ENCODE results near the gene DLG2.

DLG2 gene

DNA sequence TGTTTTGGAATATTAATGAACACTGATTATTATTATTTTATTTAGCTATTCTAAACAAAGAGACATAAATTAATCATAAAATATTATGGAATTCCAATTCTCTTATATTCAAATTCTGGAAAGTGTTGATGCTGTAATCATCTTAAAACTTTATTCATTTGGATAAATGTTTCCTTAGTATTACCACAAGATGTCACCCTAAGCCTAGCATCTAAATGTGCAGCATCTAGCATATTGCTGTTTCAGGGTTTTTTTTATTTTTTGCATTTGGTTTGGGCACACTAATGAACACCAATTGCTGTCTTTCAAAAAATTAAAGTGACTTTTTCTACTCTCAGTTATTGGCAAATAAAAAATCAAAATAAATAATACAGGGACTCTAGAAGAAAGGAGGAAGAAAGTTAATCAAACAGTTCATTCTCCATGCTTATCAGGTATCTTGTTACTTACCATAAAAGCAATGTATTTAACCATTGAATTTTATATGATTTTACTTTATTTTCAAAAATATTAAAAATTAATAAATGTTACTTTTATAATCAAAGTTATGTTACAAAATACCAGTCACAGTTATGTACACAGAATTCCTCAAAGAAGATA lies 31.8 kb downstream of the DLG2 start:
- H3K36me3 ChIP-seq (ENCODE audit: insufficient read depth, low read length): no peaks in the 10 kb centered on the region
- no peaks in the 10 kb centered on the region for H3K4me1 ChIP-seq (ENCODE audit: control insufficient read depth, insufficient read depth, low read length)
- no peaks in the 10 kb centered on the region for H3K27me3 ChIP-seq (ENCODE audit: control insufficient read depth, insufficient read depth, low read length)
- no peak overlapping the region for H3K4me2 ChIP-seq (ENCODE audit: low read length)
- H3K4me3 ChIP-seq (ENCODE audit: low read length): no peak overlapping the region
- no peak overlapping the region for H3K9ac ChIP-seq (ENCODE audit: low read depth, low read length)
- H3K9me3 ChIP-seq (replicated peaks; ENCODE audit: low read length): no peaks in the 10 kb centered on the region

DNA sequence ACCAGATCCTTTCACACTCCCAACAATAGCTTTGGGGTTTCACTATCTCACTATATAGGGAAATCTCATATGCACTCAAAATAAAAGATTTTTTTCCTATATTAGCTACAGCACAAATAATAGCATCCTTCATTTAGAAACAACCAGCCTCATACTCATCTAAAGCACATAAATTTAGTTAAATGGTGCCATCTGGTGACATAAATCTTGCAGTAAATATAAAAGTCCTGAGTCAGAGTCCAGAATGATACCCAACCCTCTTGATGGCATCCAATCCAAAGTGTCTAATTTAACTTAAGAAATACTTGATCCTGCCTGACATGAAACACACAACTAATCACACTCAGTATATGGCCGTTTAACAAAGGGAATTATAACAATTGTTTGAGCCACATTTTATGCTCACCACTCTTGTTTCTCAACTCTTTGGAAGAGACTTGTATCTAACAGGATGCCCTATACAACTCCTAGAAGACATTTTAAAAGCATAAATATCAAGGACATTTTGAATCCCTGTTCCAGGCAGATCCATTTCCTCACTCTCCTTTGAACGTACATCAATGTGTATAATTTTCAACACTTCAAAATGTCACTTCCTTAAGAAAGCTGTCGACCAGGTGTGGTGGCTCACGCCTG lies 36.2 kb downstream of the DLG2 start:
- no peak overlapping the region for H3K4me2 ChIP-seq (ENCODE audit: low read length)
- no peaks in the 10 kb centered on the region for H3K9me3 ChIP-seq (replicated peaks; ENCODE audit: low read length)
- H3K4me1 ChIP-seq (ENCODE audit: control insufficient read depth, insufficient read depth, low read length): no peaks in the 10 kb centered on the region
- no peak overlapping the region for H3K4me3 ChIP-seq (ENCODE audit: low read length)
- no peak overlapping the region for H3K9ac ChIP-seq (ENCODE audit: low read depth, low read length)
- no peaks in the 10 kb centered on the region for H3K27me3 ChIP-seq (ENCODE audit: control insufficient read depth, insufficient read depth, low read length)
- H3K36me3 ChIP-seq (ENCODE audit: insufficient read depth, low read length): no peaks in the 10 kb centered on the region

DNA sequence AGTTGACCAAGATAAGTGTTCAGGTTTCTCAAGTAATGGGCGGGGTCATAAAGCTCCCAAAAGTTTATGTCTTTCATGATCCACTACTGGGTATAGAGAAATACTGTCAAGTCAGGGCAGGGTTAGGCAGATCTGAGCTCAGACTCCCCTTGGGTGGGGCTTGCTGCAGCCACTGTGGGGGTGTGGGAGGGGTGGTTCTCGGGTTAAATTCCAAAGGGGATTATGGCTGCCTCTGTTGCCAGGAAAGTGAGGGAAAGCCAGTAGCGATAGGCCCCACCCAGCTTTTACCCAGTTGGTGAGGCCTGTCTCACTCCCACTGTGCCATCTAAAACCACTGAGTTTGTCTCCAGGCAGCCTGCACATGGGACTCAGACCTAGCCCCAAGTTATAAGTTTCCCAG lies 37.8 kb downstream of the DLG2 start:
- H3K4me2 ChIP-seq (ENCODE audit: low read length): no peak overlapping the region
- H3K4me1 ChIP-seq (ENCODE audit: control insufficient read depth, insufficient read depth, low read length): no peaks in the 10 kb centered on the region
- no peak overlapping the region for H3K4me3 ChIP-seq (ENCODE audit: low read length)
- no peaks in the 10 kb centered on the region for H3K36me3 ChIP-seq (ENCODE audit: insufficient read depth, low read length)
- no peak overlapping the region for H3K9ac ChIP-seq (ENCODE audit: low read depth, low read length)
- no peaks in the 10 kb centered on the region for H3K27me3 ChIP-seq (ENCODE audit: control insufficient read depth, insufficient read depth, low read length)
- no peaks in the 10 kb centered on the region for H3K9me3 ChIP-seq (replicated peaks; ENCODE audit: low read length)

DNA sequence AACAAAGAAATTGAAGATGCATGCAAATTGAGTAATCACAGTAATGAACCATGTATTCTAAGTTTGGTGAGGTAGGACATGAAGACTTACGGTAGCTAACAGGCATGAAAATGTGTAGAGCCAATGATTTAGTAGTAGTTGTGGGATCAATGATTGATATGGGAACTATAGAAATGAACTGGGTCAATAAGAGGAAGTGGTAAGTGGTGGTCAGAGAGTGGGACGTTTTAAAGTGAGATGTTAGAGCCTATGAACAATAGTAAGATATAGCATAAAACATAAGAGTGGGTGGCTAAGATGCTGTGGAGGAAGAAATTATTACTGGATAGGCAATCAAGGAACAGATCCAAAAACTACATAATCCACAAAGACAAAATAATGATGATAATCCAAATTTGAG lies 45.0 kb downstream of the DLG2 start:
- H3K36me3 ChIP-seq (ENCODE audit: insufficient read depth, low read length): no peaks in the 10 kb centered on the region
- no peaks in the 10 kb centered on the region for H3K27me3 ChIP-seq (ENCODE audit: control insufficient read depth, insufficient read depth, low read length)
- H3K4me2 ChIP-seq (ENCODE audit: low read length): no peak overlapping the region
- no peaks in the 10 kb centered on the region for H3K9me3 ChIP-seq (replicated peaks; ENCODE audit: low read length)
- no peak overlapping the region for H3K4me3 ChIP-seq (ENCODE audit: low read length)
- H3K9ac ChIP-seq (ENCODE audit: low read depth, low read length): no peak overlapping the region
- no peaks in the 10 kb centered on the region for H3K4me1 ChIP-seq (ENCODE audit: control insufficient read depth, insufficient read depth, low read length)

DNA sequence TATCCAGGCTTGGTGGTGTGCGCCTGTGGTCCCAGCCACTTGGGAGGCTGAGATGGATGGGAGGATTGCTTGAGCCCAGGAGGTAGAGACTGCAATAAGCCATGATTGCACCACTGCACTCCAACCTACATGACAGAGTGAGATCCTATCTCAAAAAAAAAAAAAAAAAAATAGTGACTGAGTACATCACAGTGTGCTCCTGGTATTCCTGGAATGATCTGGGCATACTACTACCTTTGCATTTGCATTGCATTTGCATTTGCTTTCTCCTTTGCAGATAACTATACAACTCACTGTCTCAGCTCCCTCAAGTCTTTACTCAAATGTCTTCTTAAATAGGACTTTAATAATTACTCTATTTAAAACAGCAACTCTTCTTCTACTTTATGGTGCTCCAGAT lies 51.8 kb downstream of the DLG2 start:
- no peak overlapping the region for H3K4me2 ChIP-seq (ENCODE audit: low read length)
- no peaks in the 10 kb centered on the region for H3K36me3 ChIP-seq (ENCODE audit: insufficient read depth, low read length)
- no peaks in the 10 kb centered on the region for H3K4me1 ChIP-seq (ENCODE audit: control insufficient read depth, insufficient read depth, low read length)
- no peak overlapping the region for H3K4me3 ChIP-seq (ENCODE audit: low read length)
- no peaks in the 10 kb centered on the region for H3K27me3 ChIP-seq (ENCODE audit: control insufficient read depth, insufficient read depth, low read length)
- no peak overlapping the region for H3K9ac ChIP-seq (ENCODE audit: low read depth, low read length)
- no peaks in the 10 kb centered on the region for H3K9me3 ChIP-seq (replicated peaks; ENCODE audit: low read length)

DNA sequence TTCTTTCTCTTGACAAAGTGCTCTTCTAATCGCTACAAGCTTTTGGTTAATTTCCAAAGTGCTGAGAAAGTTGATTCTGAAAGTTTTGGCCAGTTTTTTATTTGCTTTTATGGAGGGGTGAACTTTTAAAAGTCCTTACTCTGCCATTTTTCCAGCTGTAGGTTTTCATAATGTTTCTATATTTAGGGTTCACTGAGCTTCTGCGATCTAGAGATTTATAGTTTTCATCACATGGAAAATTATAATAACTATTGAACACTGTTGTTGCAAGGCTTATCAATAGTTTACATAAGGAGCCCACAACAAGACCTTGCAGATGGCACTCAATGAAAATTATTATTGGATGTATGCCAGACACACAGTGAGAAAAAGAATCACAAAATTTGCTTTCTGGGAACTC lies 55.1 kb downstream of the DLG2 start:
- Histone ChIP-seq H3K36me3 (ENCODE audit: insufficient read depth, low read length) (no peaks in the 10 kb centered on the region), H3K27me3 (ENCODE audit: control insufficient read depth, insufficient read depth, low read length) (no peaks in the 10 kb centered on the region), H3K9me3 (replicated peaks; ENCODE audit: low read length) (no peaks in the 10 kb centered on the region), H3K4me2 (ENCODE audit: low read length) (no peak overlapping the region), H3K4me3 (ENCODE audit: low read length) (no peak overlapping the region), H3K4me1 (ENCODE audit: control insufficient read depth, insufficient read depth, low read length) (no peaks in the 10 kb centered on the region), H3K9ac (ENCODE audit: low read depth, low read length) (no peak overlapping the region)

DNA sequence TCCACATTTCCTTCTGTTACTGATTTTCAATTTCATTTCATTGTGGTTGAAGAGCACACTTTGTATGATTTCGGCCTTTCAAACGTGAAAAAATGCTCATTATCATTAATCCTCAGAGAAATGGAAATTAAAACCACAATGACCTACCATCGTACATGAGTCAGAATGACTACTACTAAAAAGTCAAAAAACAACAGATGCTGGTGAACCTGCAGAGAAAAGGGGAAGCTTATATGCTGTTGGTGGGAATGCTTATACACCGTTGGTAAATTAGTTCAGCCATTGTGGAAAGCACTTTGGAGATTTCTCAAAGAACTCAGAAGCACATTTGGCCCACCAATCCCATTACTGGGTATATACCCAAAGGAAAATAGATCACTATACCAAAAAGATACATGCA lies 57.6 kb downstream of the DLG2 start:
- Histone ChIP-seq H3K4me1 (ENCODE audit: control insufficient read depth, insufficient read depth, low read length) (no peaks in the 10 kb centered on the region), H3K9me3 (replicated peaks; ENCODE audit: low read length) (no peaks in the 10 kb centered on the region), H3K4me3 (ENCODE audit: low read length) (no peak overlapping the region), H3K27me3 (ENCODE audit: control insufficient read depth, insufficient read depth, low read length) (no peaks in the 10 kb centered on the region), H3K36me3 (ENCODE audit: insufficient read depth, low read length) (no peaks in the 10 kb centered on the region), H3K9ac (ENCODE audit: low read depth, low read length) (no peak overlapping the region), H3K4me2 (ENCODE audit: low read length) (no peak overlapping the region)

DNA sequence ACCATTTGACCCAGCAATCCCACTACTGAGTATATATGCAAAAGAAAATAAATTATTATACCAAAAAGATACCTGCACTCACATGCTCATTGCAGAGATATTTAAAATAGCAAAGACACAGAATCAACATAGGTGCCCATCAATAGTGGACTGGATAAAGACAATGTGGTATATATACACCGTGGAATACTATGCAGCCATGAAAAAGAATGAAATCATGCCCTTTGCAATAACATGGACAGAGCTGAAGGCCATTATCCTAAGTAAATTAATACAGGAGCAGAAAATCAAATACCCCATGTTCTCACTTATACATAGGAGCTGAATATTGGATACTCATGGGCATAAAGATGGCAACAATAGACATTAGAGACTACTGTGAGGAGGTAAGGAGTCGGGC lies 68.7 kb downstream of the DLG2 start:
- H3K9me3 ChIP-seq (replicated peaks; ENCODE audit: low read length): no peaks in the 10 kb centered on the region
- H3K4me2 ChIP-seq (ENCODE audit: low read length): no peak overlapping the region
- no peaks in the 10 kb centered on the region for H3K4me1 ChIP-seq (ENCODE audit: control insufficient read depth, insufficient read depth, low read length)
- no peaks in the 10 kb centered on the region for H3K36me3 ChIP-seq (ENCODE audit: insufficient read depth, low read length)
- no peak overlapping the region for H3K4me3 ChIP-seq (ENCODE audit: low read length)
- no peak overlapping the region for H3K9ac ChIP-seq (ENCODE audit: low read depth, low read length)
- no peaks in the 10 kb centered on the region for H3K27me3 ChIP-seq (ENCODE audit: control insufficient read depth, insufficient read depth, low read length)

DNA sequence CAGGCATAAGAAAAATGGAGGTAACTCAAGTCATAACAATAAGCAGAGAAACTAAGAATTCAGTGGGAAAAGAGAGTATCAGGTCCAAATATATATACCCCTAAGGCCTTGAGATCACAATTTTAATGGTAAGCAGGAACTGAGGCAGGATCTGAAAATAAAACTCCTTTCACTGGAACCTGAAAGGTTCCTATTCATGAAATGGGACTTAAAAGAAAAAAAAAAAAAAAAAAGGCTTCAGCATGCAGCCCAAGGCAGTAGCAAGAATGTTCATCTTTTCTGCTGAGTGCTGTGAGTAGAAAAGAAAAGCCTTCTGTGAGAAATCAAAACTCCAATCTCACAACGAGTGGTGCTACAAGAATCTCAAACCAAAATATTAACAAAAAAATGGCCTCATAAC lies 75.3 kb downstream of the DLG2 start:
- Histone ChIP-seq H3K4me1 (ENCODE audit: control insufficient read depth, insufficient read depth, low read length) (no peaks in the 10 kb centered on the region), H3K9me3 (replicated peaks; ENCODE audit: low read length) (no peaks in the 10 kb centered on the region), H3K4me3 (ENCODE audit: low read length) (no peak overlapping the region), H3K9ac (ENCODE audit: low read depth, low read length) (no peak overlapping the region), H3K4me2 (ENCODE audit: low read length) (no peak overlapping the region), H3K36me3 (ENCODE audit: insufficient read depth, low read length) (no peaks in the 10 kb centered on the region), H3K27me3 (ENCODE audit: control insufficient read depth, insufficient read depth, low read length) (no peaks in the 10 kb centered on the region)

DNA sequence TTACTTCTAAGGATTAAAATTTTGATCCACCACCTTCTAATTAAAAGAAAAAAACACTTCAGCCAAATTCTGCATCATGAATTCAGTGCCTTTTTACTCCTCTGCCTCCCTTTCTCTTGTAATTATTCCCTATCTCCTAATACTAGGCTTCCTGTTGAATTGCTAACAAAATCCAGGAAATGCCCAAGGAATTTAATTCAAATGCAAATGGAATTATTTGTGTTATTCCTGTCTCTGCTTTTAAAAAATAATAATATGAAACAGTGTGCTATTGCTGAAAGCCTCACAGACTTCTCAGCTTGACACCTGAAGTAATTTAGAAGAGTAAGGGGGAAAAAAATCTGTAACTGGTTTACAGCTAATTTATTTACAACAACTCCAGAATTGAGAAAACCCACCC lies 85.5 kb downstream of the DLG2 start:
- H3K36me3 ChIP-seq (ENCODE audit: insufficient read depth, low read length): no peaks in the 10 kb centered on the region
- H3K4me1 ChIP-seq (ENCODE audit: control insufficient read depth, insufficient read depth, low read length): no peaks in the 10 kb centered on the region
- no peak overlapping the region for H3K9ac ChIP-seq (ENCODE audit: low read depth, low read length)
- H3K27me3 ChIP-seq (ENCODE audit: control insufficient read depth, insufficient read depth, low read length): no peaks in the 10 kb centered on the region
- no peak overlapping the region for H3K4me3 ChIP-seq (ENCODE audit: low read length)
- no peaks in the 10 kb centered on the region for H3K9me3 ChIP-seq (replicated peaks; ENCODE audit: low read length)
- H3K4me2 ChIP-seq (ENCODE audit: low read length): no peak overlapping the region

DNA sequence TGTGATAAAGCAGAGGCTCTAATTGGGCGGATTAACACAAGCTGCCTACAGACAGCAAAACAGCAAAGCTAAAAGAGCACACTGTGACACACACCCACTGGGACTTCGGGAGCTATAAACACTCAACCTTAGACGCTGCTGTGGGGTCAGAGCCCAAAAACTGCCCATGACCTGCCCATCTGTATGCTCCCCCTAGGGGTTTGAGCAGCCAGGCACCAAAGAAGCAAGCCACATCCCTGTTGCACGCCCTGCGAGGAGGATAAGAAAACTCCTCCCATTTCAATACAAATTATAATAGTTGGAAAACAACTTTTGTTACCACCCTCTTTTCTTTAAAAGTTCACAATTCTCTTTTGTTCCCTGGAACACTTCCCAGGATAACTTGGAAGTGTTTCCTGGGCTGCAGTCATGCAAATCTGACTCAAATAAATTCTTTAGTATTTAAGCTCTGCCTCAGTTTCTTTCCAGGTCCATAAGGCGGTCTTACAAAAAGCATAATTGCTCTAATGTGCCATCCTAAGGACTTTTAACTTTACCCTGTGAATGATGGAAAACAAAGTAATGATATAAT lies 86.4 kb downstream of the DLG2 start:
- Histone ChIP-seq H3K4me3 (ENCODE audit: low read length) (no peak overlapping the region), H3K4me1 (ENCODE audit: control insufficient read depth, insufficient read depth, low read length) (no peaks in the 10 kb centered on the region), H3K4me2 (ENCODE audit: low read length) (no peak overlapping the region), H3K9ac (ENCODE audit: low read depth, low read length) (no peak overlapping the region), H3K9me3 (replicated peaks; ENCODE audit: low read length) (no peaks in the 10 kb centered on the region), H3K36me3 (ENCODE audit: insufficient read depth, low read length) (no peaks in the 10 kb centered on the region), H3K27me3 (ENCODE audit: control insufficient read depth, insufficient read depth, low read length) (no peaks in the 10 kb centered on the region)

DNA sequence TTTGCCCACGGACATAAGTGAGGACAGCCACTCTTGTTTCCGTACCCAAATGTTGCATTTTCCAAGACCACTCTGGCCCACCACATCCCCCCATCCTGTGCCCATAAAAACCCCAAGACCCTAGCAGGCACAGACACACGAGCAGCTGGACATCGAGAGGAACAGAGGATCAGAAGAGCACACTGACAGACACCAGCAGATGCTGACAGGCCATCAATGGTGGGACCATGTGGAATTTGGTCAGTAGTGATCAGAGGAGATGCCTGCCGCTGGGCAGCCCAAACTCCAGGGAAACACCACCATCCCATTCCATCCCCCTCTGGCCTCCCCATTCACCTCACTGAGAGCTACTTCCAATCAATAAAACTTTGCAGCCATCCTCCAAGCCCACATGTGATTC lies 87.0 kb downstream of the DLG2 start:
- Histone ChIP-seq H3K4me3 (ENCODE audit: low read length) (no peak overlapping the region), H3K4me1 (ENCODE audit: control insufficient read depth, insufficient read depth, low read length) (no peaks in the 10 kb centered on the region), H3K9me3 (replicated peaks; ENCODE audit: low read length) (no peaks in the 10 kb centered on the region), H3K4me2 (ENCODE audit: low read length) (no peak overlapping the region), H3K27me3 (ENCODE audit: control insufficient read depth, insufficient read depth, low read length) (no peaks in the 10 kb centered on the region), H3K9ac (ENCODE audit: low read depth, low read length) (no peak overlapping the region), H3K36me3 (ENCODE audit: insufficient read depth, low read length) (no peaks in the 10 kb centered on the region)

Data from skeletal muscle satellite cell (primary cell).